Fibroblast of peridontal ligament (primary cell): ENCODE measurements around the gene PREX1.

ENCODE experiments used
- DNase-seq: peaks from one replicate; pipeline ENCODE4 v3.0.0-alpha.2; 2010; ENCODE audit errors: extremely low read depth

The PREX1 gene

GRCh38 chr20:48681873-48682426 is 145.8 kb downstream of the PREX1 start:
- DNase-seq: no peak

- peak; percentile 73 for DNase-seq
Observed at GRCh38 chr20:48681201-48681872, 146.5 kb downstream of the PREX1 start.

- DNase-seq: no peak
Observed at GRCh38 chr20:48680650-48681049, 147.1 kb downstream of the PREX1 start.

GRCh38 chr20:48679599-48679998 is 148.2 kb downstream of the PREX1 start:
- DNase-seq: no peak

- no peak for DNase-seq
Observed at GRCh38 chr20:48679011-48679410, 148.8 kb downstream of the PREX1 start.

- no peak for DNase-seq
Observed at GRCh38 chr20:48678421-48678820, 149.4 kb downstream of the PREX1 start.

GRCh38 chr20:48676795-48677460 is 150.9 kb downstream of the PREX1 start:
- DNase-seq: no peak

GRCh38 chr20:48676125-48676524 is 151.7 kb downstream of the PREX1 start:
- DNase-seq: no peak

- DNase-seq: no peak
Observed at GRCh38 chr20:48674461-48674860, 153.3 kb downstream of the PREX1 start.

GRCh38 chr20:48673507-48673906 is 154.3 kb downstream of the PREX1 start:
- DNase-seq: no peak

GRCh38 chr20:48672324-48672723 is 155.5 kb downstream of the PREX1 start:
- no peak for DNase-seq

- no peak for DNase-seq
Observed at GRCh38 chr20:48671141-48671540, 156.7 kb downstream of the PREX1 start.

GRCh38 chr20:48669946-48670605 is 157.7 kb downstream of the PREX1 start:
- DNase-seq: no peak

GRCh38 chr20:48668451-48668946 is 159.3 kb downstream of the PREX1 start:
- no peak for DNase-seq

- DNase-seq: no peak
Observed at GRCh38 chr20:48667889-48668413, 159.8 kb downstream of the PREX1 start.

- no peak for DNase-seq
Observed at GRCh38 chr20:48667481-48667880, 160.3 kb downstream of the PREX1 start.

GRCh38 chr20:48665785-48666184 is 162.0 kb downstream of the PREX1 start:
- DNase-seq: no peak

GRCh38 chr20:48662711-48663110 is 165.1 kb downstream of the PREX1 start:
- DNase-seq: no peak

GRCh38 chr20:48661575-48662455 is 166.0 kb downstream of the PREX1 start:
- peak; percentile 58 for DNase-seq

- DNase-seq: no peak
Observed at GRCh38 chr20:48660788-48661187, 167.0 kb downstream of the PREX1 start.

GRCh38 chr20:48659858-48660257 is 167.9 kb downstream of the PREX1 start:
- DNase-seq: no peak
